ENCODE data around the gene MRGPRE.
"Not testable (repeated sequence)": the region's sequence is repeated elsewhere in the genome, so short reads cannot be mapped to it uniquely, and the experiment has no call there.

Gene MRGPRE

GRCh38 chr11:3231851-3232744 is at the start of gene MRGPRE:
TSS of gene MRGPRE (minus strand) at chr11:3232417. CDS start at chr11:3228799, 3,618 bp downstream.
- no peak for DNase-seq

- DNase-seq = not testable (repeated sequence)
Observed at GRCh38 chr11:3281146-3281545, 48.9 kb upstream of the MRGPRE start.

- DNase-seq = not testable (repeated sequence)
Observed at GRCh38 chr11:3280662-3281061, 48.4 kb upstream of the MRGPRE start.

GRCh38 chr11:3278922-3279321 is 46.7 kb upstream of the MRGPRE start:
- not testable (repeated sequence) for DNase-seq

GRCh38 chr11:3273629-3274028 is 41.4 kb upstream of the MRGPRE start:
- DNase-seq = not testable (repeated sequence)

- not testable (repeated sequence) for DNase-seq
Observed at GRCh38 chr11:3262548-3262947, 30.3 kb upstream of the MRGPRE start.

- not testable (repeated sequence) for DNase-seq
Observed at GRCh38 chr11:3261831-3262230, 29.6 kb upstream of the MRGPRE start.

- DNase-seq = not testable (repeated sequence)
Observed at GRCh38 chr11:3257509-3257908, 25.3 kb upstream of the MRGPRE start.

- not testable (repeated sequence) for DNase-seq
Observed at GRCh38 chr11:3255241-3255640, 23.0 kb upstream of the MRGPRE start.

- DNase-seq = not testable (repeated sequence)
Observed at GRCh38 chr11:3254773-3255172, 22.6 kb upstream of the MRGPRE start.

- no peak for DNase-seq
Observed at GRCh38 chr11:3245071-3245470, 12.9 kb upstream of the MRGPRE start.

GRCh38 chr11:3243880-3244279 is 11.7 kb upstream of the MRGPRE start:
- no peak for DNase-seq

GRCh38 chr11:3237119-3237518 is 4.9 kb upstream of the MRGPRE start:
- no peak for DNase-seq

GRCh38 chr11:3234846-3235245 is 2.6 kb upstream of the MRGPRE start:
- DNase-seq = no peak

- no peak for DNase-seq
Observed at GRCh38 chr11:3232956-3233355, 739 bp upstream of the MRGPRE start.

GRCh38 chr11:3231550-3231850 is 717 bp downstream of the MRGPRE start:
- DNase-seq = no peak

- no peak for DNase-seq
Observed at GRCh38 chr11:3230636-3231549, 1.3 kb downstream of the MRGPRE start.

GRCh38 chr11:3229673-3230630 is 2.3 kb downstream of the MRGPRE start:
- no peak for DNase-seq

GRCh38 chr11:3228445-3228829 is 3.8 kb downstream of the MRGPRE start:
- no peak for DNase-seq

GRCh38 chr11:3227568-3228444 is 4.4 kb downstream of the MRGPRE start:
- DNase-seq = no peak

- DNase-seq = peak in 1 of 2 donors; percentile 7
Observed at GRCh38 chr11:3226846-3227567, 5.2 kb downstream of the MRGPRE start.
